Activated T-cell treated with anti-CD3 and anti-CD28 coated beads, Interleukin-2, amount 50 U/mL, for 4 hours (primary cell): Measurements from ENCODE around the gene MITF. TPM values are rescaled to one million over a fixed set of nuclear protein-coding genes. Genes with fewer than 3 reads are reported as not detected.

Experiments
- ATAC-seq, 2 donors: fragments of 200-7000 bp; cut with Tn5 transposase; one replicate each; pipeline ENCODE4 v1.10.0; 2021
- DNase-seq: peaks from one replicate; pipeline ENCODE4 v3.0.0-alpha.2; 2020
- H3K27me3 Mint-ChIP-seq: one replicate; pipeline ENCODE4 v1.8.0; 2021; ENCODE audit warnings: low read depth, mixed read lengths
- H3K36me3 Mint-ChIP-seq: one replicate; pipeline ENCODE4 v1.8.0; 2022; ENCODE audit warnings: mixed read lengths; ENCODE audit not compliant: insufficient read depth
- H3K4me1 Mint-ChIP-seq: one replicate; pipeline ENCODE4 v1.8.0; 2021; ENCODE audit warnings: low read depth, mixed read lengths
- H3K4me3 Mint-ChIP-seq: one replicate; pipeline ENCODE4 v1.8.0; 2021; ENCODE audit warnings: mild to moderate bottlenecking, moderate library complexity, mixed read lengths
- H3K9me3 Mint-ChIP-seq: one replicate; pipeline ENCODE4 v1.8.0; 2021; ENCODE audit warnings: mixed read lengths
- total RNA-seq, 3 donors: library from RNA; stranded (reverse); gene quantifications; one replicate each; pipeline ENCODE4 v1.2.1, GENCODE V29; 2021

The MITF gene
- total RNA-seq, 3 donors from 2014 or later: 0.05 TPM; not detected in 2

DNA sequence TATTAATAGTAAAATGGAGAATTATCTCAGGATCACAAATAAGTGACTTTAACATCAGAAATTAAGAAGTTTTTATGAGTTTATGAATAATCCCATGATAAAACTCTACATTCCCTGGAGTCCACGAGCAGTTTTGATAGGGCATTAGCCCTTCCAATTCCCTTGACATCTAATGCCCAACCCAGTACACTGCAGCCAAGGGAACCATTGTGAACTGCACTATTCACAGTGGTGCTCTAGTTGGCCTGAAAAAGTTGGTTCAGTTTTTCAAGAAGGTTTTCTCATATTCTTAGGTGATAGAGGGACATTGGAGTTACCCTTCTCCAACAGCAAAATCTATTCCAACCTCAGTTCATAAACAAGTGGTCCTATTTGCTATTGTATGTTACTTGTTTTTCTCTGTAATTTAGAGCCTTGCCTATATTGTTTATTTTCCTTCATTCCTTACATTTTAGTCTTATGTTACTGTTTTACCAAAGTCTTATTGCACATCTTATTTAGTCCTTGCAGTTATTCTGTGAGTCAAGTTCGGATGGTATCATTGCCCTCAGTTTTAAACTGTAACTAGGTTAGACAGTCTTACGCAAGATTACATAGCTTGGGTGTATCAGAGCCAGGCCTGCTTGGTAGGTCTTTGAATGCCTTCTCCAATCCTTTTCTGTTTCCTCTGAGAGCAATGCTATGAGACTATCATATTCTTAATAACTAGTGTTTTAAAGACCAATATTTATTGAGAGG is 202.3 kb downstream of the MITF start:
- H3K4me3 Mint-ChIP-seq: no peak overlapping the region
- DNase-seq (no peak), ATAC-seq (no peak)
- no peaks in the 10 kb centered on the region for H3K4me1 Mint-ChIP-seq
- peaks cover 4% of the 10 kb centered on the region for H3K27me3 Mint-ChIP-seq
- no peaks in the 10 kb centered on the region for H3K36me3 Mint-ChIP-seq
- no peaks in the 10 kb centered on the region for H3K9me3 Mint-ChIP-seq

DNA sequence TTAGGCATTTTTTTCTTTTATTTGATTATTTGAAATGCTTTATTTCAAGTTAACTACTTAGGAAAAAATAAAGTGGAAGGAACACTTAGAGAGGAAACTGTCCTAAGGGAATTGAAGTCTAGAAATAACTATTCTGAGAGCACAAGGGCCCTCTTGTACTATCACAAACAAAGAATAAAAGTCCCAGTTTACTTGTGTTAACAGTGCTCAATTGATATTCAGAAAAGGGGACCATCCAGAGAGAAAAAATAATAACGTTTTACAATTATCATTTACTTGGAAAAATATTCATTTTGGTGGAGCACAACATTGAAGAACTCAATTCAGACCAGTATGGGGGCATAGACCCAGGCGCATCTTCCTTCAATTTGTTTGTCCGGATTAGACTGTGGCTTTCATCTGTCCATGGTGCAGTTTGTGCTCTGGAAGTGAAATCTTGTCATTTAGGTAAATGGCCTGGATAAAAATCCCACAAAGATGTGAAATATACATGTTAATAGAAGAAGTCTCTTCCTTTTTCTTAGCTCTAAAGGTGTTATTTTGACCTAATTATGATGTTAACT is 205.7 kb downstream of the MITF start:
- H3K36me3 Mint-ChIP-seq: no peaks in the 10 kb centered on the region
- ATAC-seq: no peak
- H3K4me1 Mint-ChIP-seq: no peaks in the 10 kb centered on the region
- DNase-seq: no peak
- no peak overlapping the region for H3K4me3 Mint-ChIP-seq
- no peaks in the 10 kb centered on the region for H3K27me3 Mint-ChIP-seq
- no peaks in the 10 kb centered on the region for H3K9me3 Mint-ChIP-seq

DNA sequence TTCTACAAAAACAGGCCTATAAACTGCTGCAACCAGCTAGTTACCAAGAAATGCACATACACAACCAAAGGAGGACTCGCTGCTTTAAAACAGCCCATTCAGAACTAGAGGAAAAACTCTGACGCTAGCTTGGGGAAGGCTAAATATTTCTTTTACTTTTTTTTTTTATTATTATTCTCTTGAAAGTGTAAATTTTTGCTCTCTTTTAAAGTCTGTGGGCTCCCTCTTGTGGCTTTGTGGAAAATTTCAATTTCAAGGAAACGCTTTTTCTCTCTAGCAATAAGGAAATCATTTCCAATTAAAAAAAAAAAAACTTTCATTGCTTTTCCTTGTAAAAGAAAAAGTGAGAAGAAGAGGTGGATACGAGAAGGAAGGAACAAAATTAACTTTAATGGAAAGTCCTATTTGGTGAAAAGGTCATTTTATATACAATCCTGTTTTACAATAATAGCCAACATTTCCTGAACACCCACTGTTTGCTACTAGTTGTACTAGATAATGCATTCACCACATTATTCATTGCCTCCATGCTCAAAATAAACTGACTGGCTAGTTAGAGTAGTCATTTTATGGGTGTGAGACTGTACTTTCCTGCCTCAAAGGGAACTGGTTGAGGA is 209.1 kb downstream of the MITF start:
- no peaks in the 10 kb centered on the region for H3K9me3 Mint-ChIP-seq
- H3K4me3 Mint-ChIP-seq: no peak overlapping the region
- peaks cover 2% of the 10 kb centered on the region for H3K27me3 Mint-ChIP-seq
- no peaks in the 10 kb centered on the region for H3K36me3 Mint-ChIP-seq
- DNase-seq (no peak), ATAC-seq (no peak)
- H3K4me1 Mint-ChIP-seq: no peaks in the 10 kb centered on the region

DNA sequence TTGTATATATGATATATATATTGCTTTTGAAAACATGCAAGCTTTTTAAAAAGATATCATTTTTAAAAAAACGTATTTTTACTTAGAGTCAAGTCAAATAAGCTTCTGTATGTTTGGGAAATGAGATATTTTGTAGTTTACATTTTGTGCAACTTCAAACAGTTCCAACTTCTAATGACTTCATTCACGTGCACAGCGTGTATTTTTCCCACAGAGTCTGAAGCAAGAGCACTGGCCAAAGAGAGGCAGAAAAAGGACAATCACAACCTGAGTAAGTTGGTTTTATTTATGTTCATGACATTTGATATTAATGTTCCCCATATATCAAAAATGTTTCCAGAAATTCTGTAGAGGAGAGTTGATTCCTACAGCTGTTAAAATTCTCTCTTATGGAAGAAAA is 212.4 kb downstream of the MITF start:
- Mint-ChIP-seq H3K27me3 (peaks cover 2% of the 10 kb centered on the region), H3K4me3 (no peak overlapping the region), H3K9me3 (no peaks in the 10 kb centered on the region), H3K4me1 (no peaks in the 10 kb centered on the region), H3K36me3 (no peaks in the 10 kb centered on the region)
- DNase-seq (no peak), ATAC-seq (no peak)

DNA sequence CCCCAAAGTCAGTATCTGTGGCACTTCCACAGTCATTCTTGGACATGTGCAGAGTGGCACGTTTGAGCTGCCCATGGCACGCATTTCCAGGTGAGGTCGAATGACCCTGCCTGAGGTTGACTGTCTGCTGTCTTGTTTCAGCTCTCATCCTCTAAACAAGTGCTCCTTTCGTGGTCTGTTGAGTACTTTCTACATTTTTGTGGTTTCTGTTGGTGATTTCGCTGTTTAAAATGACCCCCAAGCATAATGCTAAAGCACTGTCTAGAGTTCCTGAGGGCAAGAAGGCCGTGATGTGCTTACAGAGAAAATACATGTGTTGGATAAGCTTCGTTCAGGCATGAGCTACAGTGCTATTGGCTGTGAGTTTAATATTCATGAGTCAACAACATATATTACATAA is 220.3 kb downstream of the MITF start:
- no peak overlapping the region for H3K4me3 Mint-ChIP-seq
- DNase-seq (no peak), ATAC-seq (no peak)
- no peaks in the 10 kb centered on the region for H3K36me3 Mint-ChIP-seq
- no peaks in the 10 kb centered on the region for H3K9me3 Mint-ChIP-seq
- H3K4me1 Mint-ChIP-seq: no peaks in the 10 kb centered on the region
- H3K27me3 Mint-ChIP-seq: peaks cover 3% of the 10 kb centered on the region

DNA sequence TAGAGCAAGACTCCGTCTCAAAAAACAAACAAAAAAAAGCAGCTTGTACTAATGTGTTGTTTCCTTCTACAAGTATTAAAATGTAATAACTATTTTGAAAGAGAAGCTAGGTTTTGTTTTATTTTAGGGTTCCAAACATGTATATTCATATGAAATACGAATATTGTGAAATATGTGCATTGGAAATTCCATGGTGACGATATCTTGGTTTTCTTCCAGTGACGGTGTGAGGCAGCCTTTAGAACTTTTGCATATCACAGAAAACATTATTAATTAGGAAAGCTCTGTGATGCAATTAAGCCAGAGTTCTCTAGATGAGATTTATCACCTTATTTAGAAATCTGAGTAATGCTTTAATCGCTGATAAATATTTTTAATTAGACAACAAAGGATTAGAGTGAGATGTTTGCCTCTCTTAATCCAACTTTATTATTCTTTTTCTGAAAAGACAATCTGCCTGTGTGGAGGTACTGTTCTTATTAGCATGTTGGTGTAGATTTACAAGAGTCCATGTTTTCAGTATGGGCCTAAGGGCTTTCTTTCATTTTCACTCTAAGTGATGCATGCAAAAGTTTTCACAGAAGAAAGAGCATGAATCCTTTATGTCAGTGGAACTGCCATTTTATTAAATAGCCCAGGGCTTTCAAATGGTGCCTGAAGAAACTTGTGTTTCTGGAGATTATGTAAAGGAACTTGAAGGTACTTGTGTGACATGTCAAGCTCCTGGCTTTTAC is 222.6 kb downstream of the MITF start:
- Mint-ChIP-seq H3K4me3 (no peak overlapping the region), H3K4me1 (no peaks in the 10 kb centered on the region), H3K27me3 (peaks cover 3% of the 10 kb centered on the region), H3K9me3 (no peaks in the 10 kb centered on the region), H3K36me3 (no peaks in the 10 kb centered on the region)
- ATAC-seq (no peak), DNase-seq (no peak)

DNA sequence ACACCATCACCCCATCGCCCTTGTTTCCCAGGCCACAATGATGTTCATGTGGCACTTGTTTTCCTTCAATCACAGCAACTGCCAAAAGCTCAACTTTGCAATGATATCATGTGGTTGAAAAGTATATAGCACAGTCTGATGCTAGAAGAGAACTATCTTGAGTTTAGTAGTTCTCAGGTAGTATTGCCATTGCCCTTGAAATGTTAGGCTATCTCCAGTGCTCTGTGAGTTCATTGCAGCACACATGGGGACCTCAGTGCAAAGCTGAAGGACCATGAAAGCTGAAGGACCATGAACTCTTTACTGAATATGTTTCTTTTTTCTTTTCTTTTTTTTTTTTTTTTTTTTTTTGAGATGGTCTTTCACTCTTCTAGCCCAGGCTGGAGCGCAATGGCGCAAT is 224.4 kb downstream of the MITF start:
- DNase-seq: no peak
- Mint-ChIP-seq H3K27me3 (no peaks in the 10 kb centered on the region), H3K9me3 (no peaks in the 10 kb centered on the region), H3K36me3 (no peaks in the 10 kb centered on the region), H3K4me1 (no peaks in the 10 kb centered on the region), H3K4me3 (no peak overlapping the region)
- ATAC-seq: no peak

DNA sequence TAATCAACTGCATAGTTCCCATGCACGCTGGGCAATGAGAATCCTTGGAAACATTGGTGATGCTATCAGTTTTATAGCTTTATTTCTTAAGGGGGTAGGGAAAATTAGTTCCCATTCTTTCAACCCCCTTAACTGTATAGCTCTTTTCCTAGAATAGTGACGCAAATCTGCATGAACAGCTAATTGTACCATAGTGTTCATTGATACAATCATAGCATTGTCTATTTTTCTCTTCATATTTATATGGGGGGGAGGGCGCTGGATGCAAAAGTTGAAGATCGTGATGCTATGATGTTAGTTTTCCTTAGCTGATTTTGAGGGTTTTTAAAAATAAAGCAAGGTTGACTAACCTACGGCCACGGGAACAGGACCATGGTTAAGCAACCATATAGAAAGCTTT is 227.9 kb downstream of the MITF start:
- Mint-ChIP-seq H3K9me3 (no peaks in the 10 kb centered on the region), H3K4me1 (no peaks in the 10 kb centered on the region), H3K36me3 (no peaks in the 10 kb centered on the region), H3K4me3 (no peak overlapping the region), H3K27me3 (no peaks in the 10 kb centered on the region)
- DNase-seq (no peak), ATAC-seq (no peak)

DNA sequence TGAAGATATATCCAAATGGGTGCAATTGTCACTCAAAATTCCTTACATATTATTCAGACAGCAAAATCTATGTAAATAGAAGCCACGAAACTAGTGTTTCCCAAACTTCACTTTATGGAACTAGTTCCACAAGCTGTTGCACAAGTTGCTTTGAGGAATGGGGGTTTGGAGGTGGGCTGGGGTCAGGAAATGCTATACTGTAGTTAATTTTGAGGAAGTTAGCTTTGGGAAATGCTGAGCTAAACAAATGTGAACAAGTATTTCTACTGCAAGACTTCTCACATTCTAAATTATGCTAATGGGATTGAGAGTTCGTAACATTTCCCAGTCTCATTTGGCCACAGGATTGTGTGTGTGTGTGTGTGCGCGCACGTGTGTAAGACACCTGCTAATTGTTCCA is 231.6 kb downstream of the MITF start:
- no peak for DNase-seq
- peaks cover 7% of the 10 kb centered on the region for H3K9me3 Mint-ChIP-seq
- no peak for ATAC-seq
- H3K4me3 Mint-ChIP-seq: no peak overlapping the region
- no peaks in the 10 kb centered on the region for H3K4me1 Mint-ChIP-seq
- H3K36me3 Mint-ChIP-seq: no peaks in the 10 kb centered on the region
- no peaks in the 10 kb centered on the region for H3K27me3 Mint-ChIP-seq

DNA sequence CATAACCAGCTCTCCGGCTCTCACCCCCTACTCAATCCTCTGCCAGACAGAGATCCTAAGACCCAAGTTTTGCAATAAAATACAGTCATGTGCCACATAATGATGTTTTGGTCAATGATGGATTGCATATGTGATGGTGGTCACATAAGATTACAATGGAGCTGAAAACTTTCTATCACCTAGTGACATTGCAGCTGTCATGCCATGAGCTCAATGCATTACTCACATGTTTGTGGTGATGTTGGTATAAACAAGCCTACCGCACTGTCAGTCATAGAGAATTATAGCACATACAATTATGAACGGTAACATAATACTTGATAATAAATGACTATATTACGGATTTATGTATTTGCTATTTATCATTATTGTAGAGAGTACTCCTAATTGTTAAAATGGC is 233.4 kb downstream of the MITF start:
- DNase-seq (no peak), ATAC-seq (no peak)
- H3K9me3 Mint-ChIP-seq: peaks cover 8% of the 10 kb centered on the region
- no peaks in the 10 kb centered on the region for H3K4me1 Mint-ChIP-seq
- no peaks in the 10 kb centered on the region for H3K36me3 Mint-ChIP-seq
- no peaks in the 10 kb centered on the region for H3K27me3 Mint-ChIP-seq
- no peak overlapping the region for H3K4me3 Mint-ChIP-seq

DNA sequence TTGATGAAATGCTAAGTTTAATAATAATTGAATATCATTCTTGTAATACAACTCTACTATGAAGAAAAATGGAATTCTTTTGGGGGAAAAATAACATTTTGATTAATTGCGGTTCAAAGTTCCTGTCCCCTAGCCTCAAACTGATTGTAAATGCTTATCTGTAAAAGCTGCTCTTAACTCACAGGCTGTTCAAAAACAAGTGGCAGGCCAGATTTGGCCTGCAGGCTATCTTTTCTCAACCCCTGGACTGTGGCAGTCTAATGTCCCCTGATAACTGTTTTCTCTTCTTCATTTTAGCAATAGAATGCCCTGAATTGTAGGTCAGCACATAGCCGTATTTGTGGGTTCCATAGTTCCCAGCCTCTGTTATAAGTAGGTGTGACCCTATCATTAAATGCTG is 236.8 kb downstream of the MITF start:
- no peaks in the 10 kb centered on the region for H3K27me3 Mint-ChIP-seq
- no peaks in the 10 kb centered on the region for H3K4me1 Mint-ChIP-seq
- no peak overlapping the region for H3K4me3 Mint-ChIP-seq
- no peaks in the 10 kb centered on the region for H3K36me3 Mint-ChIP-seq
- H3K9me3 Mint-ChIP-seq: peaks cover 24% of the 10 kb centered on the region
- no peak for DNase-seq
- ATAC-seq: no peak

DNA sequence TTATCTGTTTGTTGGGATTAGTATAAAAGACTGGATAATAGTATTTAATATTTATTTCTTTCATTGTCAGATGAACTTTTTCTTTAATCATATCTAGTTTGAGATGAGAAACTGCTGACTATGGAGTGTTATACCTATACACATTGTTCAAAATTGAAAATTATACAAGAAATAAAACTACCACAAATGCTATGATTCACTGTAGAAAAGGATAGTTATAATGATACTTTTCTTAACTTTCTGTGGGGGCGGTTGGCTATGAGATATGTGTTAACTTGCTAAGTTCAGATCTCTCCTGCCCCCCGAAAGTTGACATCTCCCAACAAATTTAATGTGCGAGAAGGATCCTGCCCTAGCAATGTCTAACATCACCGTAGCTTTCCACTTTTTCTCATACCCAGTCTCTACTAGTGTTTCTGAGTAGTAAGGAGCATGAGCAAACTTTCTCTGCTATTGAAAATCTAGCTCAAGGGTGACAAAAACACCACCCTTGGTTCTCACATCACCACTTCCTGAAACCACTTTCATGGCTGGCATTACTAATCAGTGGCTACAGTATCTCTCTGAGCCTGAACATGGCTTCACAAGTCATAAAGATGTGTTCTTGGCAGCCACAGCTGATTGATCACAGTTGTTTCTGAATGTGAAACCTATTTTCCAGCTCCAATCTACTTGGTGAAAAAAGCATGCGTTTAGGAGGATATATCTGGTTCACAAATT is 244.4 kb downstream of the MITF start:
- no peaks in the 10 kb centered on the region for H3K27me3 Mint-ChIP-seq
- no peak overlapping the region for H3K4me3 Mint-ChIP-seq
- ATAC-seq (peak; percentile 59 to 67), DNase-seq (no peak)
- H3K36me3 Mint-ChIP-seq: no peaks in the 10 kb centered on the region
- peaks cover 7% of the 10 kb centered on the region for H3K9me3 Mint-ChIP-seq
- H3K4me1 Mint-ChIP-seq: no peaks in the 10 kb centered on the region

DNA sequence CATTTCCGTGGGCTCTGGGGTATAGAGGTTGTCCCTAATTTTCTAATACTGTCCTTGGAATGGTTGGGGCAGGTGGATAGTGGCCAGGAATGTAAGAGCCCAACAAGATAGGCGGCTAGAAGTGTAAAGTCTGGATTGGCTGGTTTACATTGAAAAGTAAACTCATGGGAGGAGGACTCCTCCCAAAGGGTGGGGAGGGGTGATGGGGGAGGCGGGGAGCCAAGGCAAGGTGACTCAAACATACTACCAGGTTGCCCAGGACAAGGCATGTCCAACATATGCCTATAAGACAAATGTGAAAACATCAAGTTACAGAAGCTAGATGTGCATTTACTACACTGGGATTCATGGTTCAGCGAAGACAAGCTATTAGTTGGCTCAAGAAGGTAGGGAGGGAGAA is 246.0 kb downstream of the MITF start:
- Mint-ChIP-seq H3K36me3 (no peaks in the 10 kb centered on the region), H3K9me3 (no peaks in the 10 kb centered on the region), H3K4me1 (no peaks in the 10 kb centered on the region), H3K4me3 (no peak overlapping the region), H3K27me3 (no peaks in the 10 kb centered on the region)
- DNase-seq: no peak
- ATAC-seq: no peak

DNA sequence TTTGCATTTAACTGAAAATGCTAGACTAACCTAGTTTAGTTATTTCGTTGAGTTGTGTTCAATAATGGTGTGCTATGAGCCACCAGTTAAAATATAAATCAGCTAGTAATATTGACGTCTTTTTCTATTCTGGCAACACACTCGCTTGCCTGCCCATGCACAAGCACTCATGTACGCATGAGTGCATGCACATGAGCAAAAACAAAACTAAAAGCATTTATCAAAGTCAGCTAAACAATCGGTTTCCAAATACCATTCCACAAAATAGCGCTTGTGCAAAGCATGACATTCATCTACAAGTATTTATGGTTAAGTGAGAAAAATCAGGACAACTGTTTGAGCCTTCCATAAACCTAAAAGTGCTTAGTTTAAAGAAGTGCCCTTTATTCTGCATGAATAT is 247.2 kb downstream of the MITF start:
- H3K27me3 Mint-ChIP-seq: no peaks in the 10 kb centered on the region
- DNase-seq: no peak
- no peaks in the 10 kb centered on the region for H3K36me3 Mint-ChIP-seq

More for the DNA sequence above, 247.2 kb downstream of the MITF start:
- Mint-ChIP-seq H3K4me3 (no peak overlapping the region), H3K4me1 (no peaks in the 10 kb centered on the region), H3K9me3 (no peaks in the 10 kb centered on the region)
- no peak for ATAC-seq
